GM20000 (cell line): ENCODE data around the gene BAD.

Source experiments
- DNase-seq: peaks from one replicate; pipeline ENCODE4 v3.0.0; 2012; ENCODE audit warnings: low spot score
- CTCF ChIP-seq: IDR thresholded peaks from 2 replicates; pipeline ENCODE4 v1.5.1; 2012; ENCODE audit warnings: mild to moderate bottlenecking, control low read depth; ENCODE audit errors: extremely low read depth, missing control alignments

Gene BAD

GRCh38 chr11:64266339-64266738 lies 18.1 kb downstream of the BAD start:
- DNase-seq, result no peak
- TF ChIP-seq CTCF, result no peak

GRCh38 chr11:64265176-64266160 lies 19.0 kb downstream of the BAD start:
- no peak for DNase-seq
- TF ChIP-seq CTCF, result no peak

- no peak for DNase-seq
- TF ChIP-seq CTCF, result no peak
These were observed 20.1 kb downstream of the BAD start for GRCh38 chr11:64264371-64264852.

GRCh38 chr11:64263947-64264317 lies 20.5 kb downstream of the BAD start:
- no peak for DNase-seq
- no peak for TF ChIP-seq CTCF

- TF ChIP-seq CTCF, result no peak
- no peak for DNase-seq
These were observed 21.2 kb downstream of the BAD start for GRCh38 chr11:64263021-64263946.

GRCh38 chr11:64262271-64263002 lies 22.0 kb downstream of the BAD start:
- no peak for DNase-seq
- TF ChIP-seq CTCF, result no peak
